Transverse colon (tissue), 4 donors: ENCODE data around the gene CCR2. TPM values are rescaled to one million over a fixed set of nuclear protein-coding genes. Genes with fewer than 3 reads are reported as not detected.

Experiments used
- DNase-seq: peaks from one replicate; pipeline ENCODE4 v3.0.0-alpha.2; 2019
- H3K27ac ChIP-seq, 4 donors: fragments of 200-600 bp; sonication (generic); 2 replicates each; pipeline ENCODE4 v1.5.1; 2016 to 2018; ENCODE audit warnings: inconsistent platforms in 4 of 4
- H3K27me3 ChIP-seq: fragments of 200-600 bp; sonication (generic); 2 replicates; pipeline ENCODE4 v1.5.1; 2017; ENCODE audit warnings: inconsistent platforms
- H3K36me3 ChIP-seq, 4 donors: fragments of 200-600 bp; sonication (generic); 2 replicates each; pipeline ENCODE4 v1.5.1; 2017 to 2019; ENCODE audit warnings: inconsistent platforms in 4 of 4
- H3K4me1 ChIP-seq, 4 donors: fragments of 200-600 bp; sonication (generic); 2 replicates each; pipeline ENCODE4 v1.5.1; 2017 to 2020; ENCODE audit warnings: inconsistent platforms in 4 of 4
- H3K4me3 ChIP-seq, 4 donors: fragments of 200-600 bp; sonication (generic); 1 replicate in 1 of 4; 2 replicates in 3 of 4; pipeline versions ENCODE4 v1.5.1 to v1.6.1; 2017 to 2019; ENCODE audit warnings: inconsistent platforms in 4 of 4
- H3K9me3 ChIP-seq, 2 donors: fragments of 200-600 bp; sonication (generic); 2 replicates each; pipeline ENCODE4 v1.5.1; 2017 to 2019; ENCODE audit warnings: inconsistent platforms in 2 of 2
- CTCF ChIP-seq, 5 experiments: fragments of 200-600 bp in 3 of 5; fragments of 450-650 bp in 2 of 5; sonication (generic) in 3 of 5; IDR thresholded peaks; 1 replicate in 2 of 5; 2 replicates in 3 of 5; pipeline ENCODE4 v1.5.1; 2016 to 2017; ENCODE audit warnings: antibody characterized with exemption in 5 of 5, inconsistent platforms in 3 of 5, mild to moderate bottlenecking in 2 of 5, moderate library complexity in 1 of 5
- EP300 ChIP-seq: sonication (generic); formaldehyde crosslinking; IDR thresholded peaks from one replicate; pipeline ENCODE4 v1.6.1; 2017; ENCODE audit warnings: antibody characterized with exemption, low read depth
- POLR2A ChIP-seq: fragments of 450-650 bp; IDR thresholded peaks from one replicate; pipeline ENCODE4 v1.6.1; 2016; ENCODE audit warnings: antibody characterized with exemption, mild to moderate bottlenecking, moderate library complexity
- POLR2AphosphoS5 ChIP-seq, 3 donors: sonication (generic); formaldehyde crosslinking; IDR thresholded peaks; one replicate each; pipeline ENCODE4 v1.6.1; 2016; ENCODE audit warnings: antibody characterized with exemption in 3 of 3
- WGBS, 2 donors: methylation state at CpG; one replicate each; pipeline ENCODE4 v1.1.5; 2018; ENCODE audit warnings: low coverage in 1 of 2; 5-methylcytosine and 5-hydroxymethylcytosine counted together
- in situ Hi-C, 4 donors: fragments of 200-750 bp; cut with MboI; loops; one replicate each; pipeline versions ENCODE4 v1.15.0 to v1.15.1; 2017; ENCODE audit warnings: low sequenced_read_pairs in 3 of 4, low pct_ligation_motif_present in 1 of 4, low pct_unique_long_range_greater_than_20kb in 1 of 4
- intact Hi-C: fragments of 100-400 bp; cut with DNase I; formaldehyde crosslinking; loops from one replicate; pipeline ENCODE4 v1.15.1; 2023; ENCODE audit warnings: low total_unique reads
- total RNA-seq, 4 donors: library from RNA; depleted of rRNA; stranded (reverse); fragments of >200 nt; gene quantifications; one replicate each; pipeline ENCODE4 v1.1.0, GENCODE V29; 2016

Gene CCR2
- total RNA-seq, 4 donors from 2014 or later: 1.8 to 4.6 TPM; not detected in 2

DNA sequence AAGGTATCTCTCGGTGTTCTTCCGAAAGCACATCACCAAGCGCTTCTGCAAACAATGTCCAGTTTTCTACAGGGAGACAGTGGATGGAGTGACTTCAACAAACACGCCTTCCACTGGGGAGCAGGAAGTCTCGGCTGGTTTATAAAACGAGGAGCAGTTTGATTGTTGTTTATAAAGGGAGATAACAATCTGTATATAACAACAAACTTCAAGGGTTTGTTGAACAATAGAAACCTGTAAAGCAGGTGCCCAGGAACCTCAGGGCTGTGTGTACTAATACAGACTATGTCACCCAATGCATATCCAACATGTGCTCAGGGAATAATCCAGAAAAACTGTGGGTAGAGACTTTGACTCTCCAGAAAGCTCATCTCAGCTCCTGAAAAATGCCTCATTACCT, 4.6 kb downstream of the CCR2 start:
- no peak overlapping the region for H3K4me3 ChIP-seq
- H3K4me1 ChIP-seq: peaks cover 0 to 19% (median 0%) of the 10 kb centered on the region in 4 donors
- WGBS, 2 donors: 72 to 80% methylated on average over 1 to 6 of the region's 6 CpGs
- DNase-seq: no peak
- no peaks in the 10 kb centered on the region for H3K36me3 ChIP-seq
- no peaks in the 10 kb centered on the region for H3K27me3 ChIP-seq
- no peak overlapping the region for H3K27ac ChIP-seq
- no peaks in the 10 kb centered on the region for H3K9me3 ChIP-seq
- TF ChIP-seq CTCF (IDR thresholded peaks at IDR 0.05): no peak
- TF ChIP-seq EP300: no peak
- no peak for TF ChIP-seq POLR2AphosphoS5 (IDR thresholded peaks at IDR 0.05)
- TF ChIP-seq POLR2A: no peak
- in situ Hi-C loops: loop anchor here in 1 of 4 donors (25.0 kb wide), 2 partner anchors 271 to 421 kb away; partner anchors contain the start of gene CXCR6
- intact Hi-C loops: no loop called here

DNA sequence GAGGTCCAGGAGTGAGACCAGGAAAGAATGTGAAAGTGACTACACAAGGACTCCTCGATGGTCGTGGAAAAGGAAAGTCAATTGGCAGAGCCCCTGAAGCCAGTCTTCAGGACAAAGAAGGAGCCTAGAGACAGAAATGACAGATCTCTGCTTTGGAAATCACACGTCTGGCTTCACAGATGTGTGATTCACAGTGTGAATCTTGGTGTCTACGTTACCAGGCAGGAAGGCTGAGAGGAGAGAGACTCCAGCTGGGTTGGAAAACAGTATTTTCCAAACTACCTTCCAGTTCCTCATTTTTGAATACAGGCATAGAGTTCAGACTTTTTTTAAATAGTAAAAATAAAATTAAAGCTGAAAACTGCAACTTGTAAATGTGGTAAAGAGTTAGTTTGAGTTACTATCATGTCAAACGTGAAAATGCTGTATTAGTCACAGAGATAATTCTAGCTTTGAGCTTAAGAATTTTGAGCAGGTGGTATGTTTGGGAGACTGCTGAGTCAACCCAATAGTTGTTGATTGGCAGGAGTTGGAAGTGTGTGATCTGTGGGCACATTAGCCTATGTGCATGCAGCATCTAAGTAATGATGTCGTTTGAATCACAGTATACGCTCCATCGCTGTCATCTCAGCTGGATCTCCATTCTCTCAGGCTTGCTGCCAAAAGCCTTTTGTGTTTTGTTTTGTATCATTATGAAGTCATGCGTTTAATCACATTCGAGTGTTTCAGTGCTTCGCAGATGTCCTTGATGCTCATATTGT, 6.0 kb downstream of the CCR2 start:
- intact Hi-C loops (no loop called here), in situ Hi-C loops (loop anchor here (10.0 to 25.0 kb wide), 5 partner anchors 75 to 423 kb away; partner anchors contain the start of gene CXCR6 (in 2 of the 4))
- WGBS, 2 donors: 49 to 64% methylated on average over 11 of the region's 11 CpGs

GRCh38 chr3:46360907-46361306, 7.0 kb downstream of the CCR2 start:
- 70% methylated on average over 6 of the region's 6 CpGs; no CpG with 5 or more reads in 1 of the 2 donors for WGBS, 2 donors
- Histone ChIP-seq H3K4me3 (no peak overlapping the region), H3K36me3 (no peaks in the 10 kb centered on the region), H3K4me1 (peaks cover 0 to 19% (median 0%) of the 10 kb centered on the region in 4 donors), H3K9me3 (no peaks in the 10 kb centered on the region), H3K27me3 (no peaks in the 10 kb centered on the region), H3K27ac (peak overlapping the region; percentile 14 to 34 (median 22))
- DNase-seq: no peak
- TF ChIP-seq POLR2A: no peak
- TF ChIP-seq EP300: no peak
- TF ChIP-seq POLR2AphosphoS5 (IDR thresholded peaks at IDR 0.05): no peak
- no peak for TF ChIP-seq CTCF (IDR thresholded peaks at IDR 0.05)
- in situ Hi-C loops: loop anchor here (10.0 to 25.0 kb wide), 5 partner anchors 76 to 424 kb away; partner anchors contain the start of gene CXCR6 (in 2 of the 4)
- intact Hi-C loops: no loop called here

More for the DNA sequence above, 6.0 kb downstream of the CCR2 start:
- H3K4me3 ChIP-seq: no peak overlapping the region
- peaks cover 0 to 19% (median 0%) of the 10 kb centered on the region in 4 donors for H3K4me1 ChIP-seq
- TF ChIP-seq POLR2AphosphoS5 (IDR thresholded peaks at IDR 0.05) (no peak), EP300 (no peak), CTCF (IDR thresholded peaks at IDR 0.05) (no peak)
- DNase-seq: no peak
- H3K27me3 ChIP-seq: no peaks in the 10 kb centered on the region
- no peaks in the 10 kb centered on the region for H3K9me3 ChIP-seq
- peak overlapping the region in 3 of 4 donors; percentile 10 to 67 (median 14) for H3K27ac ChIP-seq
- H3K36me3 ChIP-seq: no peaks in the 10 kb centered on the region

DNA sequence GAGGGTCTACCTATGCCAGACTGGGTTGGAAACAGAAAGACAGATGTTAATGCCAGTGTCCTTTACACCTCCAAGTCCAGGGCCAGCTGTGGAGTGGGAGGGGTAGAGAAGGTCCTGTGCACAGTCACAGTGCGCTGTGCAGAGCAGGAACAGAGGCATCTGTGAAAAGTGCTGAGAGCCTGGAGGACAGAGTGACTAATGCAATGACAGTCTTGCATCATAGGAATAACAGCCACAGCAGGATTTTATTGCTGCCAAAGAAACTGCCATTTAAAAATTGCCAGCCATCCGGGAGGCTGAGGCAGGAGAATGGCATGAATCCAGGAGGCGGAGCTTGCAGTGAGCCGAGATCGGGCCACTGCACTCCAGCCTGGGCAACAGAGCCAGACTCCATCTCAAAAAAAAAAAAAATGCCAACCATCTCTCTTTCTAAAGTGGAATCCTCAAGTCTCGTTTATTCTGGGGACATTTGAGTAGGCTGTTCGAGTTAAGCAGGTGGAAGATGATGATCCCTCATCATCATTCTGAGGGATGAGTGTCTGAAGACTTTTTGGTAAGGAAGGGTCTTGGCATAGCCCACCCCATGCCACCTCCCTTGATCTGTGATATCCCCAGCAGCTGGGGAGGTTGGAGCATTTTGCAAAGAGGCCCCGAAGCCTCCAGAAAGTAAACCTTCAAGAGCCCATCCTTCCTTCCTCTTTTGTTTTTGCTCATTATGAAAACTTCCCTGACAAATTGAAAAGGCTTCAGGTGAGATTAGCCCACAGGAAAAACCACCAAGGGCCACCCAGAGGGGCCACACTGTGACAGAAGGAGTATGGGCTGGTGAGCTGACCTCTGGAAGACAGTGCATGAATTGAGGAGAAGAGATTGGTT, 7.7 kb downstream of the CCR2 start:
- no peak overlapping the region for H3K4me3 ChIP-seq
- no peak for DNase-seq
- H3K27ac ChIP-seq: peak overlapping the region; percentile 14 to 34 (median 22)
- H3K36me3 ChIP-seq: no peaks in the 10 kb centered on the region
- 60 to 65% methylated on average over 6 to 8 of the region's 8 CpGs for WGBS, 2 donors
- intact Hi-C loops: no loop called here
- TF ChIP-seq POLR2A (no peak), EP300 (no peak)
- H3K4me1 ChIP-seq: peaks cover 0 to 19% (median 0%) of the 10 kb centered on the region in 4 donors
- H3K27me3 ChIP-seq: no peaks in the 10 kb centered on the region
- H3K9me3 ChIP-seq: no peaks in the 10 kb centered on the region
- in situ Hi-C loops: loop anchor here (10.0 to 25.0 kb wide), 5 partner anchors 77 to 424 kb away; partner anchors contain the start of gene CXCR6 (in 2 of the 4)
